Upper lobe of left lung (tissue), 6 donors: ENCODE measurements around the gene FHL3. TPM values are rescaled to one million over a fixed set of nuclear protein-coding genes. Genes with fewer than 3 reads are reported as not detected.

Experiments
- ATAC-seq, 2 donors: fragments of 200-7000 bp; cut with Tn5 transposase; one replicate each; pipeline ENCODE4 v1.9.1; 2022; ENCODE audit warnings: mild to moderate bottlenecking in 2 of 2, moderate library complexity in 2 of 2; ENCODE audit not compliant: low FRiP score in 2 of 2
- DNase-seq, 2 donors: peaks; one replicate each; pipeline ENCODE4 v3.0.0-alpha.2; 2019 to 2020
- H3K27ac ChIP-seq, 4 donors: fragments of 200-600 bp; sonication (generic); one replicate each; pipeline ENCODE4 v1.5.1; 2016 to 2019
- H3K27me3 ChIP-seq, 4 donors: fragments of 200-600 bp; sonication (generic); one replicate each; pipeline ENCODE4 v1.5.1; 2017 to 2019
- H3K36me3 ChIP-seq, 4 donors: fragments of 200-600 bp; sonication (generic); one replicate each; pipeline ENCODE4 v1.5.1; 2016 to 2019
- H3K4me1 ChIP-seq, 4 donors: fragments of 200-600 bp; sonication (generic); one replicate each; pipeline ENCODE4 v1.5.1; 2018 to 2019
- H3K4me3 ChIP-seq, 4 donors: fragments of 200-600 bp; sonication (generic); one replicate each; pipeline ENCODE4 v1.5.1; 2017 to 2019; ENCODE audit warnings: mild to moderate bottlenecking in 2 of 4, moderate library complexity in 1 of 4
- H3K9me3 ChIP-seq, 4 donors: fragments of 200-600 bp; sonication (generic); one replicate each; pipeline ENCODE4 v1.5.1; 2018 to 2019
- EP300 ChIP-seq, 4 donors: sonication (generic); formaldehyde crosslinking; IDR thresholded peaks; one replicate each; pipeline ENCODE4 v1.5.1; 2017; ENCODE audit warnings: antibody characterized with exemption in 4 of 4, control low read depth in 2 of 4
- POLR2A ChIP-seq, 4 donors: fragments of 450-650 bp; IDR thresholded peaks; one replicate each; pipeline ENCODE4 v1.5.1; 2016 to 2017; ENCODE audit warnings: antibody characterized with exemption in 4 of 4, mild to moderate bottlenecking in 2 of 4
- POLR2AphosphoS5 ChIP-seq, 2 donors: sonication (generic); formaldehyde crosslinking; IDR thresholded peaks; one replicate each; pipeline ENCODE4 v1.5.1; 2017; ENCODE audit warnings: antibody characterized with exemption in 2 of 2
- WGBS, 2 donors: methylation state at CpG; one replicate each; pipeline ENCODE4 v1.1.5; 2017 to 2018; 5-methylcytosine and 5-hydroxymethylcytosine counted together
- total RNA-seq, 6 donors: library from RNA; depleted of rRNA in 4 of 6; stranded (reverse); fragments of >200 nt in 4 of 6; gene quantifications; one replicate each; pipeline versions ENCODE4 v1.1.0 to v1.2.1, GENCODE V29; 2016 to 2021
- TF ChIP-seq, protein P1 (sequence below), 6 experiments: fragments of 450-650 bp in 4 of 6; fragments of 200-600 bp in 2 of 6; sonication (generic) in 2 of 6; IDR thresholded peaks; one replicate each; pipeline ENCODE4 v1.5.1; 2016 to 2019; ENCODE audit warnings: antibody characterized with exemption in 6 of 6
- donor health status: DM: no; HTN: no; CAD: no; lungs with moderate emphysema.
- donor health status: DM: no; HTN: yes; CAD: no; lungs with severe emphysema.

FHL3 gene
- total RNA-seq, 6 donors from 2014 or later = 9.5 to 25.8 (median 18.6) TPM

- no peak overlapping the region for H3K27ac ChIP-seq
- DNase-seq (peak in 1 of 2 donors; percentile 68), ATAC-seq (no peak)
- WGBS, 2 donors = 74 to 85% methylated on average over 6 to 13 of the region's 13 CpGs
- TF ChIP-seq POLR2AphosphoS5 (IDR thresholded peaks at IDR 0.05) = no peak
- TF ChIP-seq, protein P1, sequence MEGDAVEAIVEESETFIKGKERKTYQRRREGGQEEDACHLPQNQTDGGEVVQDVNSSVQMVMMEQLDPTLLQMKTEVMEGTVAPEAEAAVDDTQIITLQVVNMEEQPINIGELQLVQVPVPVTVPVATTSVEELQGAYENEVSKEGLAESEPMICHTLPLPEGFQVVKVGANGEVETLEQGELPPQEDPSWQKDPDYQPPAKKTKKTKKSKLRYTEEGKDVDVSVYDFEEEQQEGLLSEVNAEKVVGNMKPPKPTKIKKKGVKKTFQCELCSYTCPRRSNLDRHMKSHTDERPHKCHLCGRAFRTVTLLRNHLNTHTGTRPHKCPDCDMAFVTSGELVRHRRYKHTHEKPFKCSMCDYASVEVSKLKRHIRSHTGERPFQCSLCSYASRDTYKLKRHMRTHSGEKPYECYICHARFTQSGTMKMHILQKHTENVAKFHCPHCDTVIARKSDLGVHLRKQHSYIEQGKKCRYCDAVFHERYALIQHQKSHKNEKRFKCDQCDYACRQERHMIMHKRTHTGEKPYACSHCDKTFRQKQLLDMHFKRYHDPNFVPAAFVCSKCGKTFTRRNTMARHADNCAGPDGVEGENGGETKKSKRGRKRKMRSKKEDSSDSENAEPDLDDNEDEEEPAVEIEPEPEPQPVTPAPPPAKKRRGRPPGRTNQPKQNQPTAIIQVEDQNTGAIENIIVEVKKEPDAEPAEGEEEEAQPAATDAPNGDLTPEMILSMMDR (IDR thresholded peaks at IDR 0.05) = no peak
- TF ChIP-seq EP300 (IDR thresholded peaks at IDR 0.05) = no peak
- TF ChIP-seq POLR2A (IDR thresholded peaks at IDR 0.05) = no peak
- no peaks in the 10 kb centered on the region for H3K36me3 ChIP-seq
- H3K4me3 ChIP-seq = no peak overlapping the region
- H3K27me3 ChIP-seq = peaks cover 0 to 17% (median 4%) of the 10 kb centered on the region in 4 donors
- peaks cover 7 to 27% (median 17%) of the 10 kb centered on the region in 4 donors for H3K4me1 ChIP-seq
- H3K9me3 ChIP-seq = no peaks in the 10 kb centered on the region
Observed at GRCh38 chr1:38050397-38051078, 45.2 kb upstream of the FHL3 start.

- 28 to 40% methylated on average over 3 to 16 of the region's 34 CpGs for WGBS, 2 donors
- Histone ChIP-seq H3K4me1 (peaks cover 22 to 43% (median 33%) of the 10 kb centered on the region in 4 donors), H3K9me3 (no peaks in the 10 kb centered on the region), H3K4me3 (peak overlapping the region; percentile 37 to 85 (median 66)), H3K27me3 (peaks cover 0 to 43% (median 25%) of the 10 kb centered on the region in 4 donors), H3K36me3 (no peaks in the 10 kb centered on the region), H3K27ac (peak overlapping the region in 1 of 4 donors; percentile 57)
- DNase-seq (no peak), ATAC-seq (peak in 1 of 2 donors; percentile 14)
- no peak for TF ChIP-seq POLR2AphosphoS5 (IDR thresholded peaks at IDR 0.05)
- TF ChIP-seq, protein P1 (IDR thresholded peaks at IDR 0.05) = no peak
- no peak for TF ChIP-seq EP300 (IDR thresholded peaks at IDR 0.05)
- no peak for TF ChIP-seq POLR2A (IDR thresholded peaks at IDR 0.05)
Observed at GRCh38 chr1:38047603-38048141, 42.4 kb upstream of the FHL3 start.

GRCh38 chr1:38046884-38047602 is 41.7 kb upstream of the FHL3 start:
- Histone ChIP-seq H3K27me3 (peaks cover 0 to 43% (median 27%) of the 10 kb centered on the region in 4 donors), H3K4me3 (peak overlapping the region; percentile 37 to 85 (median 66)), H3K27ac (peak overlapping the region in 2 of 4 donors; percentile 40 to 57), H3K4me1 (peaks cover 22 to 43% (median 33%) of the 10 kb centered on the region in 4 donors), H3K9me3 (no peaks in the 10 kb centered on the region), H3K36me3 (no peaks in the 10 kb centered on the region)
- DNase-seq = peak; percentile 76 to 97
- whole genome bisulfite sequencing, 2 donors = no CpG with 5 or more reads among the region's 99 CpGs
- ATAC-seq = peak; percentile 70 to 95
- TF ChIP-seq EP300 (IDR thresholded peaks at IDR 0.05) = no peak
- TF ChIP-seq, protein P1 (IDR thresholded peaks at IDR 0.05) = peak in 3 of 6 experiments; percentile 7 to 18 (median 12)

GRCh38 chr1:38046333-38046883 is 41.1 kb upstream of the FHL3 start, which contains the start of gene POU3F1:
Gene POU3F1 (minus strand): TSS chr1:38046793. CDS start chr1:38046743, 50 bp downstream.
- TF ChIP-seq POLR2AphosphoS5 (IDR thresholded peaks at IDR 0.05) = no peak
- TF ChIP-seq, protein P1 (IDR thresholded peaks at IDR 0.05) = no peak
- no peak for TF ChIP-seq POLR2A (IDR thresholded peaks at IDR 0.05)
- no peak for TF ChIP-seq EP300 (IDR thresholded peaks at IDR 0.05)
- 0 to 2% methylated on average over 1 to 26 of the region's 92 CpGs for WGBS, 2 donors
- no peaks in the 10 kb centered on the region for H3K36me3 ChIP-seq
- peaks cover 22 to 43% (median 33%) of the 10 kb centered on the region in 4 donors for H3K4me1 ChIP-seq
- H3K27ac ChIP-seq = peak within 1 kb of the TSS in 2 of 4 donors; percentile 40 to 57
- ATAC-seq (no peak), DNase-seq (peak in 1 of 2 donors; percentile 90)
- peak within 1 kb of the TSS; percentile 37 to 85 (median 66) for H3K4me3 ChIP-seq
- H3K9me3 ChIP-seq = no peaks in the 10 kb centered on the region
- peaks cover 0 to 44% (median 29%) of the 10 kb centered on the region in 4 donors for H3K27me3 ChIP-seq
